ENCODE measurements around the gene VCP. TPM values are rescaled to one million over a fixed set of nuclear protein-coding genes. Genes with fewer than 3 reads are reported as not detected.
"Not testable (repeated sequence)": the region's sequence is repeated elsewhere in the genome, so short reads cannot be mapped to it uniquely, and the experiment has no call there.

Gene VCP
- total and polyA plus RNA-seq, 3 experiments from 2014 or later, result 195 to 323 (median 309) TPM

DNA sequence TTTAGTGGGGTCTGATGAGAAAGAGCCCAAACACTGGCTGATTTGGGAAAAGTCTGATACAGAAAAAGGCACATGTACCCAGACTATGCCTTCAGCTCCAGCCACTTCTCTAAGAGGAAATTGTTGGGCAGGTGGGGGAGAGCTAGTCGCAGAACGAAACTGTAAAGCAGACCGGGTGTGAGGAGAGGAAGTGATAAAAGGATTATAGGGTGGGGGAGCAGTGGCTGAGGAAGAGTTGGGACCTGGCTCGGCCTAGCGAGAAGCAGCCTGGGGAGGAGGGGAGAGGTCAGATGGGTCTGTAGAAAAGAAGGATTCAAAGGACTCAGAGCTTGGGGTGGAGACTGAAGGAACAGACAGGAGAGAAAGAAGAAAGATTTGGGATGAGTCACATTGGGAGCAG lies 49.0 kb downstream of the VCP start:
- H3K27ac ChIP-seq (ENCODE audit: low read depth, low read length); DNase-seq; POLR2A ChIA-PET; H3K27me3 ChIP-seq (ENCODE audit: insufficient read depth, low read length, poor library complexity, severe bottlenecking); H3K4me3 ChIP-seq (ENCODE audit: low read length); H3K9me3 ChIP-seq (ENCODE audit: low read length); H3K27me3 Mint-ChIP-seq; CTCF ChIA-PET; H3K4me1 ChIP-seq (ENCODE audit: insufficient read depth, low read length); H3K36me3 ChIP-seq (ENCODE audit: insufficient read depth, low read length); H3K9me3 Mint-ChIP-seq: not testable (repeated sequence)
- peak overlapping the region in 1 of 8 donors; percentile 30 for H3K27ac Mint-ChIP-seq
- peak overlapping the region in 1 of 7 donors; percentile 44 for H3K4me3 Mint-ChIP-seq
- H3K4me1 Mint-ChIP-seq, result peaks cover 0 to 10% (median 5%) of the 10 kb centered on the region in 3 donors
- H3K36me3 Mint-ChIP-seq, result peaks cover 16 to 28% (median 27%) of the 10 kb centered on the region in 3 donors

DNA sequence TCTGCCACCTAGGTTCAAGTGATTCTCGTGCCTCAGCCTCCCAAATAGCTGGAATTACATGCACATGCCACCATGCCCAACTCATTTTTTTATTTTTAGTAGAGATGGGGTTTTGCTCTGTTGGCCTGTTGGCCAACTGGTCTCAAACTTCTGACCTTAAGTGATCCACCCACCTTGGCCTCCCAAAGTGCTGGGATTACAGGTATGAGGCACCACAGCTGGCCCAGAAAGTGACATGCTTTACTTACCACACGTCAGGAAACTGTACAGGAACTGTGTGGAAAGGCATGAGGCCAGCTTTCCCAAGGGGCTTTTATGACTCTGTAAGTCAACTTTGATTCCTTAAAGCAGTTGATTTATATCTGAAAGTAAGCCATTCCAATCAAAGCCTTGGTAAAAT lies 57.9 kb downstream of the VCP start:
- peaks cover 14 to 26% (median 21%) of the 10 kb centered on the region in 5 donors for H3K9me3 Mint-ChIP-seq
- POLR2A ChIA-PET, result no interaction called here
- DNase-seq, result no peak

GRCh38 chr9:35010351-35010958 lies 62.0 kb downstream of the VCP start:
- peak overlapping the region in 1 of 8 donors; percentile 56 for H3K27ac Mint-ChIP-seq
- POLR2A ChIA-PET, result interaction anchor here (0.6 kb wide), 1 partner anchor 18 kb away, joined by 3 read pairs; no protein-coding TSS in a partner anchor

More for the DNA sequence above, 57.9 kb downstream of the VCP start:
- Mint-ChIP-seq H3K4me3 (no peak overlapping the region), H3K27me3 (no peaks in the 10 kb centered on the region), H3K4me1 (peaks cover 0 to 5% (median 0%) of the 10 kb centered on the region in 3 donors), H3K27ac (no peak overlapping the region), H3K36me3 (peaks cover 36 to 51% (median 37%) of the 10 kb centered on the region in 3 donors)
- no peaks in the 10 kb centered on the region for H3K36me3 ChIP-seq (ENCODE audit: insufficient read depth, low read length)
- H3K27me3 ChIP-seq (ENCODE audit: insufficient read depth, low read length, poor library complexity, severe bottlenecking), result no peaks in the 10 kb centered on the region
- H3K4me1 ChIP-seq (ENCODE audit: insufficient read depth, low read length), result no peaks in the 10 kb centered on the region
- CTCF ChIA-PET, result no interaction called here
- no peaks in the 10 kb centered on the region for H3K9me3 ChIP-seq (ENCODE audit: low read length)
- no peak overlapping the region for H3K4me3 ChIP-seq (ENCODE audit: low read length)
- no peak overlapping the region for H3K27ac ChIP-seq (ENCODE audit: low read depth, low read length)

More at GRCh38 chr9:35010351-35010958, 62.0 kb downstream of the VCP start:
- Histone ChIP-seq H3K4me1 (ENCODE audit: insufficient read depth, low read length) (no peaks in the 10 kb centered on the region), H3K9me3 (ENCODE audit: low read length) (no peaks in the 10 kb centered on the region), H3K27me3 (ENCODE audit: insufficient read depth, low read length, poor library complexity, severe bottlenecking) (no peaks in the 10 kb centered on the region), H3K36me3 (ENCODE audit: insufficient read depth, low read length) (no peaks in the 10 kb centered on the region), H3K4me3 (ENCODE audit: low read length) (no peak overlapping the region), H3K27ac (ENCODE audit: low read depth, low read length) (no peak overlapping the region)
- H3K27me3 Mint-ChIP-seq, result no peaks in the 10 kb centered on the region
- peaks cover 0 to 5% (median 0%) of the 10 kb centered on the region in 3 donors for H3K4me1 Mint-ChIP-seq
- no peak overlapping the region for H3K4me3 Mint-ChIP-seq
- CTCF ChIA-PET, result interaction anchor here (1.0 to 1.1 kb wide), 2 partner anchors 9 to 34 kb away, joined by 3 read pairs; no protein-coding TSS in a partner anchor
- peaks cover 14 to 26% (median 21%) of the 10 kb centered on the region in 5 donors for H3K9me3 Mint-ChIP-seq
- DNase-seq, result no peak
- peaks cover 40 to 48% (median 44%) of the 10 kb centered on the region in 3 donors for H3K36me3 Mint-ChIP-seq

Other genes starting within 250 kb of the VCP start
- gene PHF24, start 114.3 kb downstream of the VCP start, total RNA-seq, result under 1 TPM in 1 of 2 experiments, not detected in 1; 0.04 TPM
- gene PHF24, start 114.3 kb downstream of the VCP start, polyA plus RNA-seq, result not detected
- 1 to 10 TPM; 3.3 to 3.7 TPM for gene DNAJB5, start 82.9 kb downstream of the VCP start, total RNA-seq
- 2.4 TPM for gene DNAJB5, start 82.9 kb downstream of the VCP start, polyA plus RNA-seq
- 10 to 100 TPM; 90.6 to 95.4 TPM for gene FANCG, start 7.3 kb upstream of the VCP start, total RNA-seq
- gene FANCG, start 7.3 kb upstream of the VCP start, polyA plus RNA-seq, result 10.0 TPM
- gene PIGO, start 24.0 kb upstream of the VCP start, total RNA-seq, result 10 to 100 TPM; 31.7 to 32.1 TPM
- 26.4 TPM for gene PIGO, start 24.0 kb upstream of the VCP start, polyA plus RNA-seq
- 100 to 1,000 TPM; 258 to 271 TPM for gene STOML2, start 30.5 kb upstream of the VCP start, total RNA-seq
- 88.9 TPM for gene STOML2, start 30.5 kb upstream of the VCP start, polyA plus RNA-seq
- 1 to 10 TPM; 4.4 to 6.3 TPM for gene ATOSB, start 43.2 kb upstream of the VCP start, total RNA-seq
- gene ATOSB, start 43.2 kb upstream of the VCP start, polyA plus RNA-seq, result 6.4 TPM
- gene UNC13B, start 89.4 kb upstream of the VCP start, total RNA-seq, result 1 to 10 TPM; 3.2 to 3.5 TPM
- 0.54 TPM for gene UNC13B, start 89.4 kb upstream of the VCP start, polyA plus RNA-seq

Measured in CD8-positive, alpha-beta memory T cell (primary cell).